ENCODE results near the gene RNF32.

The RNF32 gene

GRCh38 chr7:156618078-156618779 is 22.3 kb upstream of the RNF32 start:
- ATAC-seq: no peak
- TF ChIP-seq RARB (CRISPR knock-in tag; IDR thresholded peaks at IDR 0.05) (no peak), CREB5 (CRISPR knock-in tag; IDR thresholded peaks at IDR 0.05; ENCODE audit: low read depth) (no peak), ISL1 (CRISPR knock-in tag; IDR thresholded peaks at IDR 0.05) (no peak), ZFP3 (CRISPR knock-in tag; IDR thresholded peaks at IDR 0.05) (no peak), POU6F1 (CRISPR knock-in tag; IDR thresholded peaks at IDR 0.05; ENCODE audit: borderline replicate concordance, low read depth) (no peak), ZFP30 (CRISPR knock-in tag; IDR thresholded peaks at IDR 0.05) (no peak), PPARA (CRISPR knock-in tag; IDR thresholded peaks at IDR 0.05; ENCODE audit: borderline replicate concordance) (no peak), BACH2 (CRISPR knock-in tag; IDR thresholded peaks at IDR 0.05; ENCODE audit: borderline replicate concordance) (no peak), ARNTL (CRISPR knock-in tag; IDR thresholded peaks at IDR 0.05; ENCODE audit: borderline replicate concordance, low read depth) (no peak)

GRCh38 chr7:156618780-156619367 is 21.7 kb upstream of the RNF32 start:
- ATAC-seq: no peak; the same call in 2 of the 3 replicates

More at GRCh38 chr7:156618780-156619367, 21.7 kb upstream of the RNF32 start:
- no peak for TF ChIP-seq CSDC2 (CRISPR knock-in tag; IDR thresholded peaks at IDR 0.05)
- no peak for TF ChIP-seq ZNF565 (CRISPR knock-in tag; conservative IDR thresholded peaks at IDR 0.05; ENCODE audit: low read depth)
- no peak for TF ChIP-seq PATZ1 (CRISPR knock-in tag; IDR thresholded peaks at IDR 0.05; ENCODE audit: borderline replicate concordance)
- TF ChIP-seq PPARA (CRISPR knock-in tag; IDR thresholded peaks at IDR 0.05; ENCODE audit: borderline replicate concordance): no peak
- TF ChIP-seq SNAI2 (CRISPR knock-in tag; IDR thresholded peaks at IDR 0.05): no peak
- TF ChIP-seq ESRRG (CRISPR knock-in tag; IDR thresholded peaks at IDR 0.05): no peak
- TF ChIP-seq ZNF8 (CRISPR knock-in tag; IDR thresholded peaks at IDR 0.05): no peak
- no peak for TF ChIP-seq ZFP30 (CRISPR knock-in tag; IDR thresholded peaks at IDR 0.05)
- no peak for TF ChIP-seq TOX (CRISPR knock-in tag; IDR thresholded peaks at IDR 0.05; ENCODE audit: borderline replicate concordance)
- TF ChIP-seq POU6F1 (CRISPR knock-in tag; IDR thresholded peaks at IDR 0.05; ENCODE audit: borderline replicate concordance, low read depth): no peak
- TF ChIP-seq ZFP3 (CRISPR knock-in tag; IDR thresholded peaks at IDR 0.05): no peak
- no peak for TF ChIP-seq CREB5 (CRISPR knock-in tag; IDR thresholded peaks at IDR 0.05; ENCODE audit: low read depth)
- no peak for TF ChIP-seq RARB (CRISPR knock-in tag; IDR thresholded peaks at IDR 0.05)
- TF ChIP-seq ARNTL (CRISPR knock-in tag; IDR thresholded peaks at IDR 0.05; ENCODE audit: borderline replicate concordance, low read depth): no peak
- no peak for TF ChIP-seq TCF4 (CRISPR knock-in tag; IDR thresholded peaks at IDR 0.05; ENCODE audit: borderline replicate concordance)
- no peak for TF ChIP-seq BACH2 (CRISPR knock-in tag; IDR thresholded peaks at IDR 0.05; ENCODE audit: borderline replicate concordance)
- TF ChIP-seq OSR1 (CRISPR knock-in tag; IDR thresholded peaks at IDR 0.05): no peak
- TF ChIP-seq ISL1 (CRISPR knock-in tag; IDR thresholded peaks at IDR 0.05): no peak
- no peak for TF ChIP-seq ZNF70 (CRISPR knock-in tag; IDR thresholded peaks at IDR 0.05)
- no peak for TF ChIP-seq TSHZ2 (CRISPR knock-in tag; IDR thresholded peaks at IDR 0.05)
